22Rv1 (cell line): Measurements from ENCODE around the gene SLC6A4.

Experiments used
- ZFX ChIP-seq: fragments of 450-650 bp; IDR thresholded peaks from 2 replicates; pipeline ENCODE4 v1.6.1; 2017; ENCODE audit warnings: antibody characterized with exemption, borderline replicate concordance
- TF ChIP-seq, protein P1 (sequence below): fragments of 450-650 bp; IDR thresholded peaks from 2 replicates; pipeline ENCODE4 v1.5.1; 2017; ENCODE audit warnings: mild to moderate bottlenecking

- TF ChIP-seq, protein P1, sequence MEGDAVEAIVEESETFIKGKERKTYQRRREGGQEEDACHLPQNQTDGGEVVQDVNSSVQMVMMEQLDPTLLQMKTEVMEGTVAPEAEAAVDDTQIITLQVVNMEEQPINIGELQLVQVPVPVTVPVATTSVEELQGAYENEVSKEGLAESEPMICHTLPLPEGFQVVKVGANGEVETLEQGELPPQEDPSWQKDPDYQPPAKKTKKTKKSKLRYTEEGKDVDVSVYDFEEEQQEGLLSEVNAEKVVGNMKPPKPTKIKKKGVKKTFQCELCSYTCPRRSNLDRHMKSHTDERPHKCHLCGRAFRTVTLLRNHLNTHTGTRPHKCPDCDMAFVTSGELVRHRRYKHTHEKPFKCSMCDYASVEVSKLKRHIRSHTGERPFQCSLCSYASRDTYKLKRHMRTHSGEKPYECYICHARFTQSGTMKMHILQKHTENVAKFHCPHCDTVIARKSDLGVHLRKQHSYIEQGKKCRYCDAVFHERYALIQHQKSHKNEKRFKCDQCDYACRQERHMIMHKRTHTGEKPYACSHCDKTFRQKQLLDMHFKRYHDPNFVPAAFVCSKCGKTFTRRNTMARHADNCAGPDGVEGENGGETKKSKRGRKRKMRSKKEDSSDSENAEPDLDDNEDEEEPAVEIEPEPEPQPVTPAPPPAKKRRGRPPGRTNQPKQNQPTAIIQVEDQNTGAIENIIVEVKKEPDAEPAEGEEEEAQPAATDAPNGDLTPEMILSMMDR, result no peak
- no peak for TF ChIP-seq ZFX
These were observed 3.3 kb downstream of the SLC6A4 start for GRCh38 chr17:30232015-30232823.
